ENCODE results near the gene VANGL2.
"Not testable (repeated sequence)": the region's sequence is repeated elsewhere in the genome, so short reads cannot be mapped to it uniquely, and the experiment has no call there.

VANGL2 gene

GRCh38 chr1:160370561-160371345 lies 29.6 kb upstream of the VANGL2 start:
- no peak for DNase-seq

DNA sequence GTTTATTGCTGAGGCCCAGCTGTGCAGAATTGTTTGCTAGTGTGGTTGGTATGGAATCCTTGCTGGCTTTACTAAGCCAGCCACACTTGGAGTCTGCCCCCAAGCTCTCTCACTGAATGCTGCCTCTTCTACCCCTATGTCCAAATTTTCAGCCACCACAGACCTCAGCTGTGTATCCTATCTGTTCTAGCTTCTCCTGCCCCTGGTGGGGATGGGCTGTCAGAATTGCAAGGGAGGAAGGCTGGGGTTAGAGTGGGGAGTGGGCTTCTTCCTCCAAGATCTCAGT lies 29.1 kb upstream of the VANGL2 start:
- no peak for DNase-seq

DNA sequence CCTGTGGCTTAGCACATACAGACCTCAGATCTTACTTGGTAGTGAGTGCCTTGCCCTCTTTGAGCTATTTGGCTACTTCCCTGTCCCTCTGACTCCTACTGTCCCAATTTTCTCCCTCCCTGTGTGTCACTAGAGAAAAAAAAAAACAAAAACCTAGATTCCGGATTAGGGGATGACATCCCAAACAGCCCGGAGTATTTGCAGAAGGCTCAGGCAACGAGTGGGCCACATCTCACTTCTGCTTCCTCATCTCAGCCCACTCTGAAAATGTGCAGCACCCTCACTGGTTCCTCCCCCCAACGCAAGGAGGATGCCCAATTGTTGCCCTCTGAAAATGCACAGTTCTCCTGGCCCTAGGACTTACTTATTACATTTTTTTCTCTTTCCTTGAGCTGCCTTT lies 28.6 kb upstream of the VANGL2 start:
- DNase-seq: no peak

GRCh38 chr1:160373696-160374095 lies 26.7 kb upstream of the VANGL2 start:
- no peak for DNase-seq

DNA sequence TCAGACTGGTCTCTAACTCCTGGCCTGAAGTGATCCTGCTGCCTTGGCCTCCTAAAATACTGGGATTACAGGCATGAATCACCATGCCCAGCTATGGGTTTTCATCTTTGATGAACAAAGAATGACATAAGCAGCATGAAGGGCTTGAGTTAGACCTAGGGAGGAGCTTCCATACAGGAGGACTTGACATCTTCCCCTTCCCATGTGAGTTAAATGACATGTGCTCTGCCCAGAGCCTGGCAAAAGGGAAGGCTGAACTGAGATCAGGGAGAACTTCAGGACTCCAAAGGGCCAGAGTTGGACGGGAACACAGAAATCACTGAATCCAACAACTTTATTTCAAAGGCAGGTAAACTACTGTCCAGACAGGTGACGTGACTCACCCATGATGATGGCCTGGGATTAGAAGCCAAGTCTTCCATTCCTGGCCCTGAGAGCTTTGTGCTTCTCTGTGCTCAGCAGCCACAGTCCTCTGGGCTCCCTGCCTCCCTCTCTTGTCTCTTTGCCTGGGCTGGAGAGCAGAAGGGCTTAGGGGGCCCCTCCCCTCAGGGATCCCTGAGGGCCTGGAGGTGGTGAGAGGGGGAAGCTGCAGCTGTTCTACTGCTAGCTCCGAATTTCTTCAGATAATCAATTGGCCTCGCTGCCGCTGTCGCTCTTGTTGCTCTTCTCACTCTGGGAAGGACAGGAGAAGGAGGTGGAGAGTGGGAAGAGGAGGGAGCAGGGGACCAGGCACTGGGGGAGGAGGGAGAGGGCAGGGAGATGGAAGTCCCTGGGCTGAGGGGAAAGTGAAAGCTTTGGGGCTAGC lies 25.9 kb upstream of the VANGL2 start:
- no peak for DNase-seq

DNA sequence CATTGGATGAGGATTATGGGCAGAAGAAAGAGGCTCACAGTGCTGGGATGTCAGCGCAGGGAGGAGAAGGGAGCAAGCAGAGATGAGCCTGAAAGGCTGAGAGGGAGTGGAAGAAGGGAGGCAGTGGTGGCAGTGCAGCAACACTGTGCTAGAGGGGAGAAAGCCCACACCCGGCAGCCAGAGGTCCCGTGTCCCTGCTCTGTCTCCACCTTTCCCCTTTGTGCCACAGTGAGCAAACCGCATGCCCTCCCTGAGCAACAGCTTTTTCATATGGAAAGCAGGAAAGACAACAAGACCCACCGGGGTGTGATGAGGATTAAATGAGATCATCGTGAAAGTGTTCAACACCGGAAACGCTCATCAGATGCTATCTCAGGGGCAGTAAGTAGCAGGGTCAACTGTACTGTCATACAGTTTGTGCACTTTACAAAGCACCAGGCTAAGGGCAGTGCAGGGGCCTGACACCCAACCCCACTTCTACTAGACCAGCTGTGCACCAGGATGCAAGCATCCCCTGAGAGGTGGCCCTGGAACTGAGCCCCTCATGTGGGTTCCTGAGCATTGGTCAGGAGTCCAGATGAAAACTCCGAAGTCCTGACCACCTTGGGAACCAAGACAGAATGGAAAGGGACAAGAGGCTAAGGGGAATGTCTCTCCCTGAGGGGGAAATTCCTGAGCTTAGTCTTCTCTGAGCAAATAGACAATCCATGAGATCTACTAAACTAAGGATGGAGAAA lies 24.4 kb upstream of the VANGL2 start:
- DNase-seq: no peak

DNA sequence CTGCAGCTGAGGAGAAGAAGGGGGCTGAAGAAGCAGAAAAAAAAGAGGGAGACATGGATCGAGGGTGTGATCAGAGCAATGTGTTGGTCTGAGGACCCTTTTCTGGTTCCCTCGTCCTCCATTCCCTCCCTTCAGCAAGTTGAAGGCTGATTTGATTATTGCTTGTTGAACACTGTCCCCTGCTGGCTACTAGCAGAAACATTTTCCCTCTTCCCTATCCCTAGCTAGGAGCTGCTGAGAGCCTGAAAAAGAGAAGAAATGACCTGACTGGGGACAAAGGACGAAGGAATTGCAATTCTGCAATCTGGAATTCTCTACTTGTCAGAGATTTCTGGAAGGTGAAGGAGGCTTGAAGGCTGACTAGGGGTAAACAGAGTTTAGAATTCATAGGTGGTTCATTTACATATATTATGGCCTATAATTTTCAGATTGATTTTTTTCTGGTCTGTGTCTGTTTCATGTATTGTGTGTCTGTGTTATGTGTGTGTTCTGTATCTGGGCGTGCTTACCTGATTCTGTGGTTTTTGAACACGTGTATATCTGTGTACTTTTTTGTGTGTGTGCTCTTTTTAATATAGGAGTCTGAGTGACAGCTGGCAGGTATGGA lies 23.7 kb upstream of the VANGL2 start:
- peak; percentile 82 for DNase-seq

GRCh38 chr1:160377585-160378206 lies 22.7 kb upstream of the VANGL2 start:
- DNase-seq: no peak

- DNase-seq: not testable (repeated sequence)
Observed at GRCh38 chr1:160384812-160385211, 15.6 kb upstream of the VANGL2 start.

DNA sequence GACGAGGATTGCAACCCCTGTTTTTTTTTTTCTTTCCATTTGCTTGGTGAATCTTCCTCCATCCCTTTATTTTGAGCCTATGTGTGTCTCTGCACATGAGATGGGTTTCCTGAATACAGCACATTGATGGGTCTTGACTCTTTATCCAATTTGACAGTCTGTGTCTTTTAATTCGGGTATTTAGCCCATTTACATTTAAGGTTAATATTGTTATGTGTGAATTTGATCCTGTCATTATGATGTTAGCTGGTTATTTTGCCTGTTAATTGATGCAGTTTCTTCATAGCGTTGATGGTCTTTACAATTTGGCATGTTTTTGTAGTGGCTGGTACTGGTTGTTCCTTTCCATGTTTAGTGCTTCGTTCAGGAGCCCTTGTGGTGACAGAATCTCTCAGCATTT lies 12.0 kb upstream of the VANGL2 start:
- DNase-seq: not testable (repeated sequence)

GRCh38 chr1:160394673-160395072 lies 5.7 kb upstream of the VANGL2 start:
- no peak for DNase-seq

GRCh38 chr1:160397651-160398050 lies 2.7 kb upstream of the VANGL2 start:
- no peak for DNase-seq

GRCh38 chr1:160398823-160399222 lies 1.5 kb upstream of the VANGL2 start:
- no peak for DNase-seq

- no peak for DNase-seq
Observed at GRCh38 chr1:160399544-160400222, 681 bp upstream of the VANGL2 start.

DNA sequence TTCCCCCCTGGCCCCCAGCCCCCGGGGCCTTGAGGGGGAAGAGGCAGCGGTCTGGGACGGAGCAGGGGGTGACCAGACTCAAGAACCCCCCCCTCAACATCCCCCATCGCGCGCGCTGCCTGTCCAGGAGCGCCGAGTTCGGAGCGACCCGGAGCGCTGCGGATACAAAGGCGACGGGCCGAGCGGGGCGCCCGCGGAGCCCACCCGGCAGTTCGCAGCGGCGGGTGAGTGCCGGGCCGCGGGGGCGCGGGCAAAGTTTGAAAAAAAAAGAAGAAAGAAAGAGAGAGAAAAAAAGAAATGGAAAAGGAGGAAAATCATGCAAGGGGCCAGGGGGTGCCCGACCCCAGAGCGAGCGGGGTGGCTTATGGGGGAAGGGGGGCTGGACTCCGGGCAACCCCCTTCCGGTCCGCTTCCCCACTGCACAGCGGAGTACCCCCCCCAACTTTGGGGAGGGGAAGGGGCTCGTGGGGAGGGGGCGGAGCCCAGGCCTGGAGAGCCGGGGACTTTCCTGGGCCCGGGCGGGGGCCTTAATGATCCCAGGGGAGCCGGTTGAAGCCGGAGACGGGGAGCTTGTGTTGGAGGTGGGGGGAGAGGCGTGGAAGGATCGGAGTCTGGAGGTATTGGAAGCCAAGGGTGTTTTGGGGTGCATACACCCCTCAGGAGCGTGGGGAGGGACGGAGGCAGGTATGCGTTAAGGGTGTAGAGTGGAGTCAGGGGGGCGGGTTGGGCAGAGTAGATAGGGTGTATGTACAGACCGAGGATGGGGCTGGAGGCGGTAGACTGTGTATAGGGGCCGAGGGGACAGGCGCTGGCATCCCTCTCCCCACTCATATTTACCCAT lies 502 bp downstream of the VANGL2 start:
- no peak for DNase-seq

GRCh38 chr1:160401487-160401805 lies 1.1 kb downstream of the VANGL2 start:
- DNase-seq: peak; percentile 36

- DNase-seq: no peak
Observed at GRCh38 chr1:160402001-160402795, 1.8 kb downstream of the VANGL2 start.

GRCh38 chr1:160403244-160403643 lies 2.9 kb downstream of the VANGL2 start:
- DNase-seq: no peak

DNA sequence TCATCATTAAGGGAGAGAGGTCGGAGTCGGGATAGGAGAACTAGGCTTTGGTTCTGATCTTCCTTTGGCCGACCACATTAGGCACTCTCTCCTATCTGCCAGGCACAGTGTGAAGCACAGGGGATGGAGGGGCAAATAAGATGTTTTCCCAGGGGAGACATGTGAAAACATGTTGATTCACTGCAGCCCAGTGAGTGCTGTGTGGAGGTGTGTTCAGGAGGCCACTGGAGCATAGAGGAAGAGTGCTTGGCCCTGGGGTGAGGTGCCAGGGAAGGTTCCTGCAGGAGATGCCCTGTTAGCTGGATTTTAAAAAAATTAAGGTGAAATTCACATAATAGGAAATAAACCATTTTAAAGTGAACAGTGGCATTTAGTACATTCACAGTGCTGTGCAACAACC lies 3.7 kb downstream of the VANGL2 start:
- no peak for DNase-seq

GRCh38 chr1:160405331-160405877 lies 5.0 kb downstream of the VANGL2 start:
- DNase-seq: no peak

Measured in NCI-H526 treated with DMSO at 0.1 percent for 48 hours (cell line).